ENCODE measurements around the gene FMN1.

The FMN1 gene

GRCh38 chr15:32879980-32880379 is 314.5 kb downstream of the FMN1 start:
- no peak for DNase-seq (ENCODE audit: low spot score)

GRCh38 chr15:32878869-32879805 is 315.4 kb downstream of the FMN1 start:
- no peak for DNase-seq (ENCODE audit: low spot score)

DNA sequence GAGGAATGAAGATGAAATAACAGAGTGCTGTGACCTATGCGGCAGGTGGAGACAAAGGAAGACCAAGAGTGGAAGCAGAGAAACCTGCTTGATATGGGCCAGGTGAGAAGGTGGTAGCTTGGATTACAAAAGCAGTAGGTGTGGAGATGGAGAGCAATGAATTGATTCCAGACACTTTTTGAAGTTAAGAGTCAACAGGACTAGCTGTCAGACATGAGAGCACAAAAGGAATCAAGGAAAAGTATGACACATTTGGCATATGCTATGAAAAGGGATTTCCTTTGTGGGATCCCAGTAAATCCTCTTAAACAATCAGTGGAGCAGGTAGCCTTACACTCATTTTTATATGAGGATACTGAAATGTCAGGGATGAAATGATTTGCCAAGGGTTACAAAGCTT is 316.2 kb downstream of the FMN1 start:
- DNase-seq (ENCODE audit: low spot score) = no peak

DNA sequence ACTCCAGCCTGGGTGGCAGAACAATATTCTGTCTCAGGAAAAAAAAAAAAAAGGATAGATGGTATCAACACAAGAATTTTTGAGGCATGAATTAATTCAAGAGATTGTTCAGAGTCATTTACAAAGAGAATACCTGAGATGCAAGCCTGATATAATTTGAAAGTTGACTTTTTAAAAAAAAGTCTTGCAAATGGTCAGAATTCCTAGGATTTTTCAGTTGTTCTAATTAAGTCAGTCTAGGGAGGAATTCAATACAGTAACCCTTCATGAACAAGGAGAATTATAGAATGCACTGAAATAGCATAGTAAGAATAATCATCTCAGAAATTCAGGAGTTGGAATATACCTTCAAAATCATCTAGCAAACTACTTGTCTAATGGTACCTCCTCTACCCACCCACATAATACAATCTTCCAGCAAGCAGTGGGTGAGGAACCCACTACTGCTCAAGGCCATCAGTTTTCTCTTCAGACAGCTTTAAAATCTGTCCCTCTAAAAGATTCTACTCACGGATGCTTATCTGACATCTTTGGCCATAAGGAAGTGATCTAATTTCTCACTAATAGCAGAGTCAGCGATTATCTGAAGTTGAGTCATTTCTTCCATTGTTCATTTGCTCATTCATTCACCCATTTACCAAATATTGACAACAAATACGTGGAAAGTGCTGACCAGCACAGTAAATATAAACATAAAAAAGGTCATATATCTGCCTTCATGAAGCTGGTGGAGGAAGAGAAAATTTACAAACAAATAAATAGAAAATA is 317.1 kb downstream of the FMN1 start:
- DNase-seq (ENCODE audit: low spot score) = no peak

DNA sequence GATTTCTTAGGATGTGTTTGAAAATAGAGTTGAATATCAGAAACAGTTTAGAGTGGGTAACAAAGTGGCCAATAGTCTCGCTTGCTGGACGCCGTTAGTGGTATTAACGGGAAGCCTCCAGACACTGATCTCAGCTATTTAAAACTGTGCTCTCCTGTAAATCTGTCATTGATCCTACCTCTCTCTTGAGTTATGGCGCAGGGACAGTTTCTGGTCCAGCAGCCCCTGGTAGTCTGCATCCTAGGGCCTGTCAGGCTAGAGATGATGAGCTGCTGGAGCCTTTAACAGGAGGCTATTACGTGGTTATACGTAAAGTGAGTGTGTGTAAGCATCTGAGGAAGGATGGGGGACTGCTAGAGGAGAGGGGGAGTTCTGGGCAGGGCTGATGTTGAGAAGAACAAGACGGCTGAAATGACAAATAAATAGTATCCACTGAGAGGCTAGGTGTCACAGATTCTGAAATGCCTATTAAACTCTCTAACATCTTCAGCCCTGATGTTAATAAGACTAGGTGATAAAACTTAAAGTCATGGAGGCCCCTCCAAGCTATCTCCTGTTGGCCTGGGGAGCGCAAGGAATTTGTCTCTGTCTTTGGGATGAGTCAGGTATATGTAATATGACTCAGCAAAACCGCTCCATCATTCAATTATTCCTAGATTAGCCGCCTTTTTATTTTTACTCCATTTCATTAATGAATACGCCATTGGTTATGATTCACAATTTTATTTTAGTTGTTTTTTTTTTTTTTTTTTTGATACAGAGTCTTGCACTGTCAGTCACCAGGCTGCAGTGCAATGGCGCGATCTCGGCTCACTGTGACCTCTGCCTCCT is 321.0 kb downstream of the FMN1 start:
- DNase-seq (ENCODE audit: low spot score) = no peak

DNA sequence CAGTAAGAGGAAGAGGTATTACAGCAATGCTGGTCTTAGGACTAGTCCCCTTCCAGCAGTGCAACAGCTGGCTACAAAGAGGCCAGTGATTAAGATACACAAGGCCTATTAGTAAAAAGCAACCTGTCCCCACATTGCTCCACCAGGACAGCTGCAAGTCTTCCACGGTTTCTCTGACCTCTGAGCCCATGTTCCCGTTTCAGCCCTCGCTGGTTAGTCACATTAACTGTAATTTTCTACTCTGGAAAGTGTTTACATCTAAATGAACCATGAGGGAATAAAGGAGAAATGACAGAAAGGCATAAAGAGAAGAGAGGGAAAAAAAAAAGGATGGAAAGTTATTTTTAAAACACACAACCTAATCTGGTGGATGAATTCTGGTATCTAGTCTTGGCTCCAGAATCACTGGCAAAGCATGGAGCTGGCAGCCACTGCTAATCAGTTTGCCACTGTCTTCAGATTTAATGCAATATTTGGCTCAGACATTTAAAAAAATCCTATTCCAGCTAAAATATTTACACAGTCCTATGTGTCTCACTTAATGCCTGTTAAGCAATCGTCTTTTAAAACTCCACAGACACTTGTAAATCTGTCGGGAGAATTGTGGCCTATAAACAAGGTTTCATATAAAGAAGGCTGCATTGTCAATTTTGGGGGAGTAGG is 321.8 kb downstream of the FMN1 start:
- DNase-seq (ENCODE audit: low spot score) = no peak

DNA sequence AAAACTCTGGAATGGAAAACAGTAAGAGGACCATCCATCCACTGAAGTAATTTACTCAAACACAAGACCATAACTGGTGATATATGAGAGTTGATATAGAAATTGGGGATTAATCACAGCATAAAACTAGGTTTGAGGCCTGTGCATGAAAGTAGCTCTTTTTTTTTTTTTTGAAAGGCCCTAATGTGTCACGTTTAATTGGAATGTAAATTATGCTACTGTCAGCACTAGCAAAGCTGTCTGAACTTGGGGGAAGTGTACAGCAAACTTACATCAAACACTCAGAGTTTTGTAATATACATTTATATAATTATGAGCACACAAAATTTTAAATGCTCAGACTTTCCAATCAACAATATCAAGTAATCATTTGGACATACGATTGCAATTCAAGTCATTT is 322.6 kb downstream of the FMN1 start:
- DNase-seq (ENCODE audit: low spot score) = no peak

- DNase-seq (ENCODE audit: low spot score) = no peak
Measured at GRCh38 chr15:32870240-32871033, 324.1 kb downstream of the FMN1 start.

DNA sequence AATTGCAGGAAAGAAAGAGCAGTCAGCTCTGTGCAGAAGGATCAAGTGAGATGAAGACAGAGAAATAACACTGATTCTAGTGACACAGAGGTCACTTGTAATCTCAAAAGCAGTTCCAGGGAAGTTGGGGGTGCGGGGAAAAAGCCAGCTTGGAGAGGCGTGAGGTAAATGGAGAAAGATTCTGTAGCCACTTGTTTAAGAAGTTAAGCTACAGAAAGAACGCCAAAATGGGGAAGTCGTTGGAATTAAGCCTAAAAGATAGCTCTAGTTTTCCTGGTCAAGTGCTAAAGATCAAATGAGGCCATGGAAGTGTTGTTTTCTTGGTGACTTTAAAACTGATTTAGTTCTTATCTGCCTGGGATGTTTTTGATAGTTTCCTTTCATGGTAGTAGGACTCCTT is 324.7 kb downstream of the FMN1 start:
- no peak for DNase-seq (ENCODE audit: low spot score)

- DNase-seq (ENCODE audit: low spot score) = peak; percentile 3
Measured at GRCh38 chr15:32867313-32867626, 327.2 kb downstream of the FMN1 start.

DNA sequence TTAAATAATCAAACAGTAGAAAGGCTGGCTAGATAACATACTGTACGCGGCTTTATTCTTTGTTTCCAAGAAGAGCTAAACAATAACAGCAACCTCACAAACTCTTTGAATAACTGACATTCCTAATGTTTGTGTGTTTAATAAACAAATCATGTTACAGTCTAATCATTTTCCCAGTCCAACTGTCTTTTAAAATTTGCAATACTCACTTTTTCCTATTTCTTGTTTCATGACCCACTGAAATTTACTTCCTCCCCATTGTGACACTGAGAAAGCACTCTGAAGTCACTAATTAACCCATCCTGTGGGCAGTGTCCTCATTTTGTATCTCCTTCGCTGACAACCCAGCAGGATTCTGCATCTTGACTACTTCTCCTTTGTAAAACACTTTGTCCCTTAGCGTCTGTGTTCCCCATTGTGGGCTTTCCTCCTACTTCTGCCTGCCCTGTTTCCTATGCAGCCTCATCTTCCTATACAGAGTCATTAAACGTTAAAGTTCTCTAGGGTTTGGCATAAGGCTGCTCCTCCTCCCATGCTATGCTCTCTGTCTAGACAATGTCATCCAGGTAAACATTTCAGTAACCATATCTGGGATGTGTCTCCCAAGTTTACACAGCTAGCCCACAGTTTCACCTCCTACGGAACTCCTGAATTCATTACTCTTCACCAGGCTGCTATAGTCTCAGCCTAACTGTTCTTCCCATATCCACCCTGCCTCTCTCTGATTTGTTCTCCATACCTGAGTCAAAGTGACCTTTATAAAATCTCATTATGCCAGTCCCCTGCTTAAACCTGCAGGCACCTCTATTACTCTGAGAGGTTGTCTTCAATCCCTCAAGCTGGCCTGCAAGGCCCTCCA is 327.8 kb downstream of the FMN1 start:
- DNase-seq (ENCODE audit: low spot score) = peak; percentile 7

- DNase-seq (ENCODE audit: low spot score) = no peak
Measured at GRCh38 chr15:32864841-32865240, 329.7 kb downstream of the FMN1 start.

DNA sequence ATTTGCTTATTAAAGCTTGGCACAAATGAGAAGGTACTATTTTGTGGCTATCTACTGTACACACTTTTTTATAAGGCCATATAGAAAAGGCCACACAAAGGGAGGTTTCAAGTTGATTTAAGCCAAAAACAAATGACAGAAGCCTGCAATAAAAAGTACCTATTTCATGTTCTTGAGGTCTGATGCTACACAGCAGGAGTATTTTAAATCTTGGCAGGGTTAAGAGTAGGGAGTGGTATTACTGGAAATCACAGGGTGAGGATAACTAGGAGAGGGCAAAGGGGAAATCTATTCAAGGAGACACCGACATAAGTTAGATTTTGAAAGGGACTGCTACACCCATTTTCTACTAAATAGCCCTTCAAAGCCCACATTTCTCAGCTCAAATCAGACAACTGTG is 330.5 kb downstream of the FMN1 start:
- no peak for DNase-seq (ENCODE audit: low spot score)

DNA sequence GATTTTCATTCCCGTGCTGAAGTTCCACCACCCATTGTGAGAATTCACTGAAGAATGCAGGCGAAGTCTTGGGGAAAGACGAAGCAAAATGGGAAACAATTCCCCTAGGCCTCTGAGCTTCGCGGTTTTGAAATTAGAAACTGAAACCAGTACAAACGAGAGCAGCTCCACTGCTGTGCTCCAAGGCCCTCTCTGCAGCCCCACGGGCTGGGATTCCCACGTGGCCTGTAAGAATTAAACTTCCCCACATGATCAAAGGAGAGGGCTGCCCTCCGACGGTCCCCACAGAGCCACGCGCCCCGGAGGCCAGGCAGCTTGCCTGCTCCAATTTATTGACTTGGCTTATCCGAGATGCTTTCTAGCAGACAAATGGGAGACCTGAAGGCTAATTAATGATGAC is 332.8 kb downstream of the FMN1 start:
- DNase-seq (ENCODE audit: low spot score) = peak; percentile 45

- no peak for DNase-seq (ENCODE audit: low spot score)
Measured at GRCh38 chr15:32861174-32861573, 333.3 kb downstream of the FMN1 start.

DNA sequence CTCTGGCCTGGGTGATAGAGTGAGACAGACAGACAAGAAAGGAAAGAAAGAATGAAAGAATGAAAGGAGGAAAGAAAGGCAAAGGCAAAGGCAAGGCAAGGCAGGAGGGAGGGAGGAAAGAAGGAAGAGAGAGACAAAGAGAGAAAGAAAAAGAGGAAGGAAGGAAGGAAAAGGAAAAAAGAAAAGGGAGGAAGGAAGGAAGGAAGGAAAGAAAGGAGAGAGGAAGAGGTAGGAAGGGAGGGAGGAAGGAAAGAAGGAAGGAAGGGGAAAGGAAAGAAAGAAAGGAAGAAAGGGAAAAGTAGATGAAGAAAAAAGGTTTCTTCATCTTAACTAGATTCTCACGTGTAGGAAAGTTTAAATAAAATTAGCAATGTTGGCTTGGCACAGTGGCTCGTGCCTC is 334.5 kb downstream of the FMN1 start:
- DNase-seq (ENCODE audit: low spot score) = no peak

DNA sequence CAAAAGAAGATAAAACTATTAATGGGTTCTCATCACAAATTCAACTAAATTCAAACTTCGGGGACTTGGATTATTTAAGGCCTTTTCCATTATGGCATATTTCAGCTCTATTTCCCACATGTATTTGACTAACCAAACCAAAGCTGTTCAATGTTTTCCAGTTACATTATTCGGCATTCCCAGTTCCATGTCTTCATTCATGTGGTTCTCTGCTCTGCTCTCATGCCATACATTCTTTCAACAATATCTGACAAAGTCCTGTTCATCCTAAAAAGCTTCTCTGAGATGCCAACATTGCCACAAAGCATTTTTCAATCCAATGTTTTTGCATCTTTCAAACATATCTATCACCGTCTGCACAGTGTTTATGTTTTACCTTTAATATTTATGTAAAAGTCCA is 335.3 kb downstream of the FMN1 start:
- DNase-seq (ENCODE audit: low spot score) = no peak

GRCh38 chr15:32857732-32858131 is 336.8 kb downstream of the FMN1 start:
- no peak for DNase-seq (ENCODE audit: low spot score)

DNA sequence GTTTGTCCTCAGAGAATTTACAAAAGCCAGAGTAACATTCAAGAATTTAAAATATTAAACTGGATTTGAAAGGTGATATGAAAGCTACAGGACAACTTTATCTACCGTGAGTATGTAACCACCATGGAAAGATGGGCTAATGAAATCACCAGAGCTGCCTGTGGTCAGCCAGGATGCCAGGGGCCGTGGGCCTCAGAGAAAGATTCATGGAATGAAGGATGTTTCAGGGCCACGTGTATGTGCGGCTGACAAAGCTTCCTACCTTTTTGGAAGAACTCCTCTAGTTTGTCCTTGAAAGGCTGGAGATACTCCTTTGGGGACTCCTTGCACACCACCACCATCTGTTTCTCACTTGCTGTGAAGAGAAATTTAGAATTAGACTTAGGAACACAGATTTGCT is 337.8 kb downstream of the FMN1 start:
- DNase-seq (ENCODE audit: low spot score) = no peak

DNA sequence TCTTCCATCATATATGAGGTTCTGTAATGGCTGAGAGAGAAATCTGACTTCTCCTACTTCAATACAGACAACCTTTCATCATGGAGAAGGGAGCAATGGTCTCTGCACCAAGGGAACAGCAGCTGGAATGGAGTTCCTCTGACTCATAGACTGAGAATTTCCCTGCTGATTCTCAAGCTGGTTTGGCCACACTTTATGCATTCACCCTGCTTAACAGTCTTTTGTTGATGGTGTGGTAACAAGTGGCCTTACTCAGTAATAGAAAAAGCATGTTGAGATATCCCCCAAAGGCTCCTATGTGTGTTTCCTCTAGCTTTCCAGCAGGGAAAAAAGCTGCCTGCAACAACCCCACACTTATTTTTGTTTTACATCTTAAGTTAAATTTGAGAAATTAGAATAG is 338.6 kb downstream of the FMN1 start:
- DNase-seq (ENCODE audit: low spot score) = no peak
